Measurements from ENCODE around the gene NDST1. TPM values are rescaled to one million over a fixed set of nuclear protein-coding genes. Genes with fewer than 3 reads are reported as not detected.

Gene NDST1
- total and polyA plus RNA-seq, 10 of the 15 experiments (the other 5 are each of a cell fraction or from before 2014, with no cell fraction given) = 0.20 to 53.5 (median 12.9) TPM

DNA sequence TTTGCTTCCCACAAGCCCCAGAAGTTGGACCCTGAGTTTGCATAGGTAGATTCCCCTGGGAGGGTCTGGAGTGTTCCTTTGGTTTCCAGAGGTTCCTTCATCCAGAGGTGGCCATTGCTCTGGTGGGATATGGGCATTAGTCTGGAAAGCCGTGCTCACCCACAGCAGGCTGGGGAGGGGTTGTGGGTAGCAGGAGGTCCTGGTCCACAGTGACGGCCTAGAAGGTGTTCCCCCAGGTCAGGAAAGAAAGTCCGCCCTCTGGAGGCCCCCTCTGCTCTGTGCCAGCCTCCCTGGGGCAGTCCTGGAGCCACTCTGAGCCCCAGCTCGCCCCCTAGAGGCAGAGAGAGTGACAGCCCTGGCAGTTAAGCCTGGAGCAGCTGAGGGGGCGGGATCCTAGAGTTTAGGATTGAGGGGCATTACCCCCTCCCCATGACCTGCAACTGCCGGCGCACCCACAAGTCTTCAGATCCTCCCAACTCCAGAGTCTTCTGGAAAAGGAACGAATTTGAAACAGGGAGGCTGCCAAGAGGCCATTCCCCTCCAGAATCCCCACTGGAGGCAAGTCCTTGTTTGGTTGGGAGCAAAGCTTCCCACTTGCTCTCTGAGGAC, 36.8 kb downstream of the NDST1 start (continued):
- TF ChIP-seq, protein P1, sequence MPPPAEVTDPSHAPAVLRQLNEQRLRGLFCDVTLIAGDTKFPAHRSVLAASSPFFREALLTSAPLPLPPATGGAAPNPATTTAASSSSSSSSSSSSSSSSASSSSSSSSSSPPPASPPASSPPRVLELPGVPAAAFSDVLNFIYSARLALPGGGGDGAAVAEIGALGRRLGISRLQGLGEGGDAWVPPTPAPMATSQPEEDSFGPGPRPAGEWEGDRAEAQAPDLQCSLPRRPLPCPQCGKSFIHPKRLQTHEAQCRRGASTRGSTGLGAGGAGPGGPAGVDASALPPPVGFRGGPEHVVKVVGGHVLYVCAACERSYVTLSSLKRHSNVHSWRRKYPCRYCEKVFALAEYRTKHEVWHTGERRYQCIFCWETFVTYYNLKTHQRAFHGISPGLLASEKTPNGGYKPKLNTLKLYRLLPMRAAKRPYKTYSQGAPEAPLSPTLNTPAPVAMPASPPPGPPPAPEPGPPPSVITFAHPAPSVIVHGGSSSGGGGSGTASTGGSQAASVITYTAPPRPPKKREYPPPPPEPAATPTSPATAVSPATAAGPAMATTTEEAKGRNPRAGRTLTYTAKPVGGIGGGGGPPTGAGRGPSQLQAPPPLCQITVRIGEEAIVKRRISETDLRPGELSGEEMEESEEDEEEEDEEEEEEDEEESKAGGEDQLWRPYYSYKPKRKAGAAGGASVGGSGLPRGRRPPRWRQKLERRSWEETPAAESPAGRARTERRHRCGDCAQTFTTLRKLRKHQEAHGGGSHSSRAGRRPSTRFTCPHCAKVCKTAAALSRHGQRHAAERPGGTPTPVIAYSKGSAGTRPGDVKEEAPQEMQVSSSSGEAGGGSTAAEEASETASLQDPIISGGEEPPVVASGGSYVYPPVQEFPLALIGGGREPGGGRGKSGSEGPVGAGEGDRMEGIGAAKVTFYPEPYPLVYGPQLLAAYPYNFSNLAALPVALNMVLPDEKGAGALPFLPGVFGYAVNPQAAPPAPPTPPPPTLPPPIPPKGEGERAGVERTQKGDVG (CRISPR knock-in tag; IDR thresholded peaks at IDR 0.05) = no peak
- TF ChIP-seq IKZF2 (IDR thresholded peaks at IDR 0.05) (peak in 1 of 2 experiments; percentile 21; a peak in 1 of 4 replicates), HCFC1 (IDR thresholded peaks at IDR 0.05; ENCODE audit: low read length) (no peak), ZNF207 (IDR thresholded peaks at IDR 0.05; ENCODE audit: borderline replicate concordance) (no peak), RB1 (IDR thresholded peaks at IDR 0.05; ENCODE audit: borderline replicate concordance) (0 out of 2 replicates have a peak, but pooled peaks have one; percentile 58), SP1 (IDR thresholded peaks at IDR 0.05; ENCODE audit: low read depth, low read length) (no peak), SMC3 (IDR thresholded peaks at IDR 0.05; ENCODE audit: borderline replicate concordance, low read length) (peak; percentile 89), HDAC2 (IDR thresholded peaks at IDR 0.05) (no peak), NRF1 (conservative IDR thresholded peaks at IDR 0.05; ENCODE audit: low read depth, low read length) (no peak), NR2F1 (conservative IDR thresholded peaks at IDR 0.05) (no peak), ZNF217 (IDR thresholded peaks at IDR 0.05) (no peak), MYC (IDR thresholded peaks at IDR 0.05; ENCODE audit: insufficient read depth, insufficient read length, insufficient replicate concordance, low read length, severe bottlenecking) (no peak), CREB1 (IDR thresholded peaks at IDR 0.05; ENCODE audit: low read depth) (no peak)
- TF ChIP-seq, protein P2, sequence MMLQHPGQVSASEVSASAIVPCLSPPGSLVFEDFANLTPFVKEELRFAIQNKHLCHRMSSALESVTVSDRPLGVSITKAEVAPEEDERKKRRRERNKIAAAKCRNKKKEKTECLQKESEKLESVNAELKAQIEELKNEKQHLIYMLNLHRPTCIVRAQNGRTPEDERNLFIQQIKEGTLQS (IDR thresholded peaks at IDR 0.05; ENCODE audit: borderline replicate concordance, extremely low read depth, low read depth, low read length) = no peak
- TF ChIP-seq, protein P3, sequence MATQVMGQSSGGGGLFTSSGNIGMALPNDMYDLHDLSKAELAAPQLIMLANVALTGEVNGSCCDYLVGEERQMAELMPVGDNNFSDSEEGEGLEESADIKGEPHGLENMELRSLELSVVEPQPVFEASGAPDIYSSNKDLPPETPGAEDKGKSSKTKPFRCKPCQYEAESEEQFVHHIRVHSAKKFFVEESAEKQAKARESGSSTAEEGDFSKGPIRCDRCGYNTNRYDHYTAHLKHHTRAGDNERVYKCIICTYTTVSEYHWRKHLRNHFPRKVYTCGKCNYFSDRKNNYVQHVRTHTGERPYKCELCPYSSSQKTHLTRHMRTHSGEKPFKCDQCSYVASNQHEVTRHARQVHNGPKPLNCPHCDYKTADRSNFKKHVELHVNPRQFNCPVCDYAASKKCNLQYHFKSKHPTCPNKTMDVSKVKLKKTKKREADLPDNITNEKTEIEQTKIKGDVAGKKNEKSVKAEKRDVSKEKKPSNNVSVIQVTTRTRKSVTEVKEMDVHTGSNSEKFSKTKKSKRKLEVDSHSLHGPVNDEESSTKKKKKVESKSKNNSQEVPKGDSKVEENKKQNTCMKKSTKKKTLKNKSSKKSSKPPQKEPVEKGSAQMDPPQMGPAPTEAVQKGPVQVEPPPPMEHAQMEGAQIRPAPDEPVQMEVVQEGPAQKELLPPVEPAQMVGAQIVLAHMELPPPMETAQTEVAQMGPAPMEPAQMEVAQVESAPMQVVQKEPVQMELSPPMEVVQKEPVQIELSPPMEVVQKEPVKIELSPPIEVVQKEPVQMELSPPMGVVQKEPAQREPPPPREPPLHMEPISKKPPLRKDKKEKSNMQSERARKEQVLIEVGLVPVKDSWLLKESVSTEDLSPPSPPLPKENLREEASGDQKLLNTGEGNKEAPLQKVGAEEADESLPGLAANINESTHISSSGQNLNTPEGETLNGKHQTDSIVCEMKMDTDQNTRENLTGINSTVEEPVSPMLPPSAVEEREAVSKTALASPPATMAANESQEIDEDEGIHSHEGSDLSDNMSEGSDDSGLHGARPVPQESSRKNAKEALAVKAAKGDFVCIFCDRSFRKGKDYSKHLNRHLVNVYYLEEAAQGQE (IDR thresholded peaks at IDR 0.05; ENCODE audit: low read depth, low read length) = no peak
- TF ChIP-seq, protein P4, sequence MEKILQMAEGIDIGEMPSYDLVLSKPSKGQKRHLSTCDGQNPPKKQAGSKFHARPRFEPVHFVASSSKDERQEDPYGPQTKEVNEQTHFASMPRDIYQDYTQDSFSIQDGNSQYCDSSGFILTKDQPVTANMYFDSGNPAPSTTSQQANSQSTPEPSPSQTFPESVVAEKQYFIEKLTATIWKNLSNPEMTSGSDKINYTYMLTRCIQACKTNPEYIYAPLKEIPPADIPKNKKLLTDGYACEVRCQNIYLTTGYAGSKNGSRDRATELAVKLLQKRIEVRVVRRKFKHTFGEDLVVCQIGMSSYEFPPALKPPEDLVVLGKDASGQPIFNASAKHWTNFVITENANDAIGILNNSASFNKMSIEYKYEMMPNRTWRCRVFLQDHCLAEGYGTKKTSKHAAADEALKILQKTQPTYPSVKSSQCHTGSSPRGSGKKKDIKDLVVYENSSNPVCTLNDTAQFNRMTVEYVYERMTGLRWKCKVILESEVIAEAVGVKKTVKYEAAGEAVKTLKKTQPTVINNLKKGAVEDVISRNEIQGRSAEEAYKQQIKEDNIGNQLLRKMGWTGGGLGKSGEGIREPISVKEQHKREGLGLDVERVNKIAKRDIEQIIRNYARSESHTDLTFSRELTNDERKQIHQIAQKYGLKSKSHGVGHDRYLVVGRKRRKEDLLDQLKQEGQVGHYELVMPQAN (conservative IDR thresholded peaks at IDR 0.05) = no peak
- TF ChIP-seq, protein P5, sequence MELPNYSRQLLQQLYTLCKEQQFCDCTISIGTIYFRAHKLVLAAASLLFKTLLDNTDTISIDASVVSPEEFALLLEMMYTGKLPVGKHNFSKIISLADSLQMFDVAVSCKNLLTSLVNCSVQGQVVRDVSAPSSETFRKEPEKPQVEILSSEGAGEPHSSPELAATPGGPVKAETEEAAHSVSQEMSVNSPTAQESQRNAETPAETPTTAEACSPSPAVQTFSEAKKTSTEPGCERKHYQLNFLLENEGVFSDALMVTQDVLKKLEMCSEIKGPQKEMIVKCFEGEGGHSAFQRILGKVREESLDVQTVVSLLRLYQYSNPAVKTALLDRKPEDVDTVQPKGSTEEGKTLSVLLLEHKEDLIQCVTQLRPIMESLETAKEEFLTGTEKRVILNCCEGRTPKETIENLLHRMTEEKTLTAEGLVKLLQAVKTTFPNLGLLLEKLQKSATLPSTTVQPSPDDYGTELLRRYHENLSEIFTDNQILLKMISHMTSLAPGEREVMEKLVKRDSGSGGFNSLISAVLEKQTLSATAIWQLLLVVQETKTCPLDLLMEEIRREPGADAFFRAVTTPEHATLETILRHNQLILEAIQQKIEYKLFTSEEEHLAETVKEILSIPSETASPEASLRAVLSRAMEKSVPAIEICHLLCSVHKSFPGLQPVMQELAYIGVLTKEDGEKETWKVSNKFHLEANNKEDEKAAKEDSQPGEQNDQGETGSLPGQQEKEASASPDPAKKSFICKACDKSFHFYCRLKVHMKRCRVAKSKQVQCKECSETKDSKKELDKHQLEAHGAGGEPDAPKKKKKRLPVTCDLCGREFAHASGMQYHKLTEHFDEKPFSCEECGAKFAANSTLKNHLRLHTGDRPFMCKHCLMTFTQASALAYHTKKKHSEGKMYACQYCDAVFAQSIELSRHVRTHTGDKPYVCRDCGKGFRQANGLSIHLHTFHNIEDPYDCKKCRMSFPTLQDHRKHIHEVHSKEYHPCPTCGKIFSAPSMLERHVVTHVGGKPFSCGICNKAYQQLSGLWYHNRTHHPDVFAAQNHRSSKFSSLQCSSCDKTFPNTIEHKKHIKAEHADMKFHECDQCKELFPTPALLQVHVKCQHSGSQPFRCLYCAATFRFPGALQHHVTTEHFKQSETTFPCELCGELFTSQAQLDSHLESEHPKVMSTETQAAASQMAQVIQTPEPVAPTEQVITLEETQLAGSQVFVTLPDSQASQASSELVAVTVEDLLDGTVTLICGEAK (IDR thresholded peaks at IDR 0.05; ENCODE audit: borderline replicate concordance) = no peak

Measured in GM12878 (cell line).